OCI-M1 (cell line): ENCODE measurements around the gene CD58.

ENCODE experiments used
- DNase-seq: peaks from one replicate; lab custom pipeline; 2025; lab: John Stamatoyannopoulos, UW

The CD58 gene

DNA sequence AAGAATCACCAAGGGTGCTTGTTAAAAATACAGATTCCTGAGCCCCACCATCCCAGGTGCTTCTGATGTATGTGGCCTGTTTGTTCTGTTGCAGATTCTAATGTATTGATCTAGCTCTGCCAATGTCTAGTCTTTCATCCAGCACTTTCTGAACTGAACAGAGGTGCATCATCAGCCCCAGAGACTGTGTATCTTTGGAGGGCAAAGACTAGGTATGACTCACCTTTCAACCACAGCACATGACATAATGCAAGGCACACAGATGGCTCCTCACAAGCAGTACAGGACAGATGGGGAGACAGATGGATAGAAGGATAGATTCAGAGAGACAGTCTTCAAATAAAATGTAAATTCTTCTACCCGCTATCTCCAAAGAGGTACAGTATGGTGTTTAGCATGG, 32.3 kb downstream of the CD58 start:
- DNase-seq, result no peak

GRCh38 chr1:116537898-116538297, 32.9 kb downstream of the CD58 start:
- no peak for DNase-seq

DNA sequence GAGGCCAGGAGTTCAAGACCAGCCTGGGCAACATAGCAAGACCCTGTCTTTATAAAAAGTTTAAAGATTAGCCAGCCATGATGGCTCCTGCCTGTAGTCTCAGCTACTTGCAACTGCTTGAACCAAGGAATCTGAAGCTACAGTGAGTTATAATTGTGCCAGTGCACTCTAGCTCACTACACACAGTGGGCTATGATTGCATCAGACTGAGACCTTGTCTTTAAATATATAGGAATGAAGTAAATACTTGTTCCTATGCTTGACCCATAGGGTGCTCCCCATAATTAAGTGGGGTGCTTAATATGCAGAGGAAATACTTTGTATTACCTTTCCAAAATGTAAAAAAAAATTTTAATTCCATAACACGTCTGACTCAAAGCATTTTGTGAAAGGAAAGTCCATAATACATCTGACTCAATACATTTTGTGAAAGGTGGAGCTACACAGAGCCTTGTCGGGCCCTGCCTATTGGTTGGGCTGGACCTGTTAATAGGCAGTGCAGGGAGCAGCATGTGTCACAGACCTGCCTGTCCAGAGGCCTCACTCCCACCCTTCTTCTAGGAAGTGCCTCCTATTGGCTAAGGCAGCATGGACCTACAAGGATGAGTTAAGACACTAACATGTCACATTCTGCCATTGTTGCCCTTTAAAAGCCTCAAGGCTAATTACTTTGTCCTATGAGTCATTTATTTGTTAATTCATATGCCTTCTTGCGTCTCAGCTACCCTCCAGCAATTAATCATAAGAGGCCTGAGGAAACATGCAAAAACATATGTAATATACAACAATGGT, 33.6 kb downstream of the CD58 start:
- DNase-seq, result no peak

- no peak for DNase-seq
These were observed 36.6 kb downstream of the CD58 start for GRCh38 chr1:116534014-116534739.

GRCh38 chr1:116533429-116533820, 37.4 kb downstream of the CD58 start:
- DNase-seq, result no peak

GRCh38 chr1:116532671-116533428, 38.0 kb downstream of the CD58 start:
- no peak for DNase-seq

DNA sequence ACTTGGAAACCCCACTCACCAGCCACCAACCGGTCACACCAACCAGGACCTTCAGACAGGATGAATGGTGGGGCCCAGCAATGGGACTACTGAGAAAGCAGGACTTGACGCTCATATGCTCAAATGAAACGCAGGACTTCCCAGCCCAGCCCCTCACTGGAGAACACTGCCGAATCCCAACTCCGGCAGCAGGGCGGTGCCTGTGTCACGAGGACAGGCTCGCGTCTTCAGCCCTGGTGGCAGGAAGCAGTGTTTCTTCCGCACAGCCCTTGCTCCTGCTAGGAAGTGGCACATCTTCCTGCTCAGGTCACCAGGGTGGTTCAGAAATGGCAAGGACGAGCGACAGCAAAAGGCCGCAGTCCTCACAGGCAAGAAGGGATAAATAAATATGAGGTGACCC, 38.9 kb downstream of the CD58 start:
- DNase-seq, result no peak

- DNase-seq, result no peak
These were observed 41.1 kb downstream of the CD58 start for GRCh38 chr1:116529681-116530080.

DNA sequence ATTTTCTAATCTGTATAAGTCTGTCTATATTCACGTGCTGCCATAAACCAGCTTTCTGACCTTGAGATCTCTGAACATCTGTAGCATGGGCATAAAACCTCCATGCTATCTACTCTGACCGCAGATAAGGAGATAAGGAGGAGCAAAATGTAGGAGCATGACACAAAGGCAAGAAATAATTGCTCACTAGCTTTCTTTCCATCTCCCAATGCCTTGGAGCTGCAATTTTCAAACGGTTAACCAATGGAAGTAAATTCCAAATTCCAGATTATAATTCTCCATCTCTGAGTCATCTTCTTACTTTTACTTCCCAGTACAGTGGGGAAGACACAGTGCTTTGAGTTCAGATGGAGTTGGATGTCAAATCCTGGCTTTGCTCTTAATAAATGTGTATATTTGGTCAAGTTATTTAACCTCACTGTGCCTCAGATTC, 41.6 kb downstream of the CD58 start:
- DNase-seq, result peak; percentile 45

- no peak for DNase-seq
These were observed 42.3 kb downstream of the CD58 start for GRCh38 chr1:116528329-116529083.

GRCh38 chr1:116525440-116525839, 45.4 kb downstream of the CD58 start:
- no peak for DNase-seq

DNA sequence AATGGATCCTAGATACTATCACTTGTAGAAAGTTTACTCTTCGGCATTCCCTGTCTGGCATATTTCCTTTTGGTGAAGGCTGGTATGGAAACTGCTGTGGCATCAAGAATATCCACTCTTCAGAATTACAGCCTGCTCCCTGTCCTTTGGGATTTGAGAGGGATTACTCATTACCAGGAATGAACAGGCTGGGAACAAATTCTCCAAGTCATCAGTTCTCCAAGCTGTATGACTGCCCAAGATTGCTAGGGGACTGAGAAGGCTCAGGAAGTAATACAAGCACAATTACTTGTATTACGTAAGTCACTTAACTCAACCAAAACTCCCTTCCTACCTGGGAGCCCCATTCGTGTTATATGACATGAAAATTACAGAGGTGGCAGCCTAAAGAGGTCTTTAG, 49.6 kb downstream of the CD58 start:
- DNase-seq, result no peak

DNA sequence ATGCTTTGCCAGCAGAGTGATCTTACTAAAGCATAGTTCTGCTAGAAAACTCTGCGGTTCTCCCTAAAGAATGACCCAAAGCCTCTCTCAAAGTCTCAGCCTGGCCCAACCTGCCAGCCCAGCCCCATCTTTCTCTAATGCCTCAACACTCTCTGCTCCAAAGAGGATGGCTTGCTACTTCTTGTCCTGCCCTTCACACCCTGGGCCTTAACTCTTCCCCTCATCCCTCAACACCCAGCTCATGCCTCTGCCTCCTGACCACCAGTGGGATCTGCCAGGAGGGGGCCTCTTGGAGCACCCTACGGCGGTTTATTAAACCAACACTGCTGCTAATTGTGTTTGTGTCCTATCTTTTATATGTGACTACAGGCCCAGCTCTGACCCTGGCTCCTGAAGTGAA, 52.4 kb downstream of the CD58 start:
- DNase-seq, result no peak

GRCh38 chr1:116516631-116517030, 54.2 kb downstream of the CD58 start:
- DNase-seq, result no peak

DNA sequence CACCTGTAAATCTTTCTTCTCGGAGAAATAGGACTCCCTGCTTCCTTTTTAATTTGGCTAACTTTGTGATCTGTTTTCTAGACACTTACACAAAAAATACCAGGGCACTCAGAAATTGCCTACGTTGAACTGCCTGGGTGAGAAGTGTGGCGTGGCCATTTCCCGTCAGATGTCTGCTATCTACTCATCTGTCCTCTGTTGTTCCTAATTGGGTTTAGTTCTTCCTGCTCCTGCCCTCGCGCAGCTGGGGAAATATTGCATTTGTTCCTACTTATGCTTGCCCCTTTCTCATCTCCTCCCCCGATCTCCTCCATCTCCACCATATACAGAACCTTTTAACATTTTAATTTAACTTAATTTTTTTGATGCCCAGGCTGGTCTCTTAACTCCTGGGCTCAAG, 55.1 kb downstream of the CD58 start:
- DNase-seq, result no peak

DNA sequence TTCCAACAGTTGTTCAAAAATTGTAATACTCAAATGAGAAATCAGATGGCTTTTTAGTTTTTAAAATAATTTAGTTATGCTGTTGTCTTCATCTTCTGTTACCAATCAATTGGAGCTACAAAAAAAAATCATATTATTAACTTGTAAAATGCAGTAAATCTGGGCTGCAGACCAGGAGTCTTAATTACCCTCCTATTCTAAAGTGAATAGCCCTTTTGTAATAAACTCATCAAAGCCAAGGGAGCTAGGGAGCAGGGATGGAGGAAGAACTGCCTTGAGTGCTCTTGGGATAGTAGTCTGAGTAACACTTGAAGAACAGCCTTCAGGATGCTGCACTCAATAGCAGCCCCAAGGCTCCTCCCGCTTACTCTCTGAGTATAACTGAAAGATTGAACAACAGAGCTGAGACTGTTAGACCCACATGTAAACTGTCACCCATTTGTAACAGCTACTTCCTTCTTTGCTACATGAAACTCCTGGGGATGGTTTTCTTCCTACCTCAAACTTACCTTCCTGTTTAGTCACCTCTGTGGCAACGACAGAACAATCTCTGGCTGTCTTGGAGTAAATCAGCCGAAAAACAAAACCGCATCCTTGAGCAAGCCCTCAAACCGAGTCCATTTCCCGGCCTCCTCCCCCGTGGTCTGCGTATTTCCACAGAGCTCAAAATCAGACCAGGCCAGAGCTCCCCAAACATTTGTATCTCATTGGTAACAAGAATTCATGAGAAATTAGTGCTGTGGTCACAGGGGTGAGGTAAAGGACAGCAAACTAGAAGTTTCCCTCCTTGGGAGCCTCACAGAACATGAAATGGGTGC, 55.9 kb downstream of the CD58 start:
- peak; percentile 61 for DNase-seq

- no peak for DNase-seq
These were observed 56.9 kb downstream of the CD58 start for GRCh38 chr1:116513956-116514355.

- no peak for DNase-seq
These were observed 59.3 kb downstream of the CD58 start for GRCh38 chr1:116511459-116512019.

DNA sequence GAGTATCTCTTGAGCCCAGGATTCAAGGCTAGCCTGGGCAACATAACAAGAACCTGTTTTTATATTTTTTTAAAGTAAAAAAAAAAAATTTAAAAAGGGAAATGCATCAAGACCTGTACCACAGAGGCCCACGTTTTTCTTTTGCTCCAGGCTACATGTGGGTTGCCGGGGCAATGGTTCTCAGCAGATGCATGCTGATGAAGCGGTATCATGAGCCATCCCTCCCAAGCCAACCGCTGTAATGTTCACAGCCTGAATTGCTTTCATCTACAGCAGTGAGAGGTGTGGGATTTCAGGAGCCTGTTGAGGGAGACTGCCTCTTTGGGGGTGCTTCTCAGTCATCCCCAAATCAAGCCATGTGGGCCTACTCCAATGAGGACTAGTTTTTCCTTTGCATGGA, 60.5 kb downstream of the CD58 start:
- DNase-seq, result no peak

GRCh38 chr1:116508984-116509980, 61.5 kb downstream of the CD58 start:
- DNase-seq, result peak; percentile 67
